ENCODE results near the gene RPS16.
A peak's percentile ranks its signal among the peaks of the same experiment; 100 is the strongest.

The RPS16 gene

DNA sequence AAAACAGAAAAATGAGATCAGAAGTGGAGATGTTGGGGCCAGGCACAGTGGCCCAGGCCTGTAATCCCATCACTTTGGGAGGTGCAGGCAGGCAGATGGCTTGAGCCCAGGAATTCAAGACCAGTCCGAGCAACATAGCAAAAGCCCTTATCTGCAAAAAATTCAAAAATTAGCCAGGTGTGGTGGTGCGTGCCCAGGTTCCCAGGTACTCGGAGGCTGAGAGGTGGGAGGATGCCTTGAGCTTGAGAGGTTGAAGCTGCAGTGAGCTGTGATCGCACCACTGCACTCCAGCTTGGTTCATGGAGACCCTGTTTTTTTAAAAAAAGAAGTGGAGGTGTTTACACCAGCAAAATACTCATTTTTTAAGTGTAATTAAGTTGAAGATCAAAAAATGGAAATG is 35.7 kb downstream of the RPS16 start:
- no peak for TF ChIP-seq CTCF (IDR thresholded peaks at IDR 0.05)

DNA sequence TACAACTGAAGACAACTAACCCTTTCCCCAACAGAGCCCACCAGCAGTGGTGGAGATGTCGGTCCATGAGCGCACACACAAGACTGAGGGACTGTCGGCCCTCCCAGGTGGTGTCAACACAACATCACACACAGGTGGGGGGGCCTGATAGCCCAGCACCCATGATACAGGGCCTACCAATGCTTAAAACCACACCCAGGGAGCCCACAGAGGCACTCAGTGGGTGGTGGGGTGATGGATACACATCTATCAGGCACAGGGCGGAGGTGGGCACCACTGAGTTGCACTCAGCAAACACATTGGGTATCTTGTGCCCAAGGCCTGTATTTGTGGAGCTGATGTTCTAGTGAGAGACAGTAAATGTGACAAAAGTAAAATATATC is 36.1 kb downstream of the RPS16 start:
- TF ChIP-seq CTCF (IDR thresholded peaks at IDR 0.05): no peak

GRCh38 chr19:39398297-39398864 is 37.4 kb downstream of the RPS16 start:
- TF ChIP-seq CTCF (IDR thresholded peaks at IDR 0.05): no peak

GRCh38 chr19:39397360-39398296 is 38.1 kb downstream of the RPS16 start:
- TF ChIP-seq CTCF (IDR thresholded peaks at IDR 0.05): peak; percentile 98

- TF ChIP-seq CTCF (IDR thresholded peaks at IDR 0.05): no peak
Observed at GRCh38 chr19:39390751-39391437, 44.9 kb downstream of the RPS16 start, which contains the start of the genes MED29 and PAF1. MED29 (plus strand) TSS chr19:39391378; CDS start chr19:39391423, 45 bp downstream. PAF1 (minus strand) TSS chr19:39391106; CDS start chr19:39390864, 242 bp downstream.

DNA sequence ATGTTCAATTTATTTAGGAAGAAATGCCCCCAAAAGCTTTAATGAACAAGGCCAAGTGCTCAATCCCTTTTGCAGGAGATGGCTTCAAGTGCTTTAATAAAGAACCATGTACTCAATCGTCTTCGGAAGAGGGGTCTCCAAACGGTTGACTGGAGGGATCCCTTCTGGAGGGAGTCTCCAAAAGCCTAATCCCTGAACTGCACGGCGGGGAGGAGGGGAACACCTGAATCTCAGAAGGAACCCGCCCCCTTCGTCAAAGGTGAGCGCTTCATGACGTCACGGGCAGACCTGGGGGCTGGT is 45.3 kb downstream of the RPS16 start:
- TF ChIP-seq CTCF (IDR thresholded peaks at IDR 0.05): no peak

DNA sequence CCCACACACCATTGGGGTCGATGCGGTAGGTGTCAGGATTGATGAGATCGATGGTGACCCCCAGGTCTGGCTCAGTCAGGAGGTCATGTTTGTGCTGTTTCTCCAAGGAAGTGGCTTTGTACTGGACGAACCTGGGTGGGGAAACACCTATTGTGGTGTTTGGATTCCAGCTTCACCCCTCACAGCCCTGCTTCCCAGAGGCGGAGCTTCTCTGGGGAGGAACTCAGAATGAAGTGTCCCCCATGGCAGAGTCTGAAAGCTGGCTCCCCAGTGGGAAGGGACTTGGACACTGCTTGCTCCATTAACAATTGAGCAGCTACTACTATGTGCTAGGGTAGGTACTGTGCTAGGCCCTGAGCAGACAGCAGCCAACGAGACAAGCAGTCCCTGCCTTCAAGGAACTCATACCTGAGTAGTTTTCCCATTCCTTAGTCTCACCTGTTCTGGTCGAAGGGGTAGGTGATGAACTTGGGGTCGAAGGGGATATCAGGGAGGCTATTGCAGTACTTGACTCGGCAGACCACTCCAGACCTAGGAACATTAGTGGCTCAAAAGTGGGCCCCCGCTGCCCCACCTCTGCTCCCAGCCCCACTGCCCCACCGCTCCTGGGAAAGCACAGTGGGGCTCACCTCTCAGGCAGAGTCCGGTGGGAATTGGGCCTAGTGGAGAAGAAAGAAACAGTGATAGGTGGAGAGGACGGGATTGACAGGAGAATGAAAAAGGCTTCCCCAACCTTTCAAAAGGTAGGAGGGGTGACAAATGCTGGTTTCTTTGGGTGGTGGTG is 45.9 kb downstream of the RPS16 start:
- no peak for TF ChIP-seq CTCF (IDR thresholded peaks at IDR 0.05)

All from LNCAP (cell line).